Gastrocnemius medialis (tissue), 4 donors: ENCODE measurements around the gene CXorf58.

Experiments
- POLR2A ChIP-seq, 2 donors: fragments of 450-650 bp; IDR thresholded peaks; one replicate each; pipeline ENCODE4 v1.6.1; 2017; ENCODE audit warnings: antibody characterized with exemption in 2 of 2, mild to moderate bottlenecking in 2 of 2, moderate library complexity in 2 of 2
- TF ChIP-seq, protein P1 (sequence below), 5 experiments: fragments of 450-650 bp in 3 of 5; fragments of 200-600 bp in 2 of 5; sonication (generic) in 2 of 5; IDR thresholded peaks in 4 of 5; conservative IDR thresholded peaks in 1 of 5; 1 replicate in 4 of 5; 2 replicates in 1 of 5; pipeline ENCODE4 v1.5.1; 2016 to 2019; ENCODE audit warnings: antibody characterized with exemption in 5 of 5, mild to moderate bottlenecking in 3 of 5, moderate library complexity in 3 of 5

DNA sequence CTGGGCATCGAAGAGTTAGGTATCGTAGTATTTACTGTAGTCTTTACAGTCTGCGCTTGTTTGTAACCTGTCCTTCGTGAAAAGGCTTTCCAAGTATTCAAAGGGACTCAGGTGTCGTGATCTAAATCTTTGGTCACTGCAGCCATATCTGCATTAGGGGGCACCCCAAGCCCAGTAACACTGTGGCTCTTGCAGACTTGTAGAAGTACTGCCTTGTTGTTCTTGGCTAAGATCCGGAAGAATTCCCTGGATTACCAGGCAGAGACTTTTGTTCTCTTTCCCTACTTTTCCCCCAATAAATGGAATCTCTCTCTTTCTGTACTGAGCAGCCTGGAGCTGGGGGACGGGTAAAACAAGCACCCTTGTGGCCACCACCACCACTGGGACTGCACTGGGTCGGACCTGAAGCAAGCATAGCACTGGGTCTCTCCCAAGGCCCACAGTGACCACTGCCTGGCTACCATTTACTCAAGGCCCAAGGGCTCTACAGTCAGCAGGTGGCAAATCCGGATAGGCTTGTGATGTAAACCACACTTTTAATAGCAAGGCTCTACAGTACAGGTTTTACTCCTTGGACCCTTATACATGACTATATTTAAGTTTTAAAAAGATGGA lies 12.0 kb downstream of the CXorf58 start:
- TF ChIP-seq POLR2A (IDR thresholded peaks at IDR 0.05) = no peak
- TF ChIP-seq, protein P1, sequence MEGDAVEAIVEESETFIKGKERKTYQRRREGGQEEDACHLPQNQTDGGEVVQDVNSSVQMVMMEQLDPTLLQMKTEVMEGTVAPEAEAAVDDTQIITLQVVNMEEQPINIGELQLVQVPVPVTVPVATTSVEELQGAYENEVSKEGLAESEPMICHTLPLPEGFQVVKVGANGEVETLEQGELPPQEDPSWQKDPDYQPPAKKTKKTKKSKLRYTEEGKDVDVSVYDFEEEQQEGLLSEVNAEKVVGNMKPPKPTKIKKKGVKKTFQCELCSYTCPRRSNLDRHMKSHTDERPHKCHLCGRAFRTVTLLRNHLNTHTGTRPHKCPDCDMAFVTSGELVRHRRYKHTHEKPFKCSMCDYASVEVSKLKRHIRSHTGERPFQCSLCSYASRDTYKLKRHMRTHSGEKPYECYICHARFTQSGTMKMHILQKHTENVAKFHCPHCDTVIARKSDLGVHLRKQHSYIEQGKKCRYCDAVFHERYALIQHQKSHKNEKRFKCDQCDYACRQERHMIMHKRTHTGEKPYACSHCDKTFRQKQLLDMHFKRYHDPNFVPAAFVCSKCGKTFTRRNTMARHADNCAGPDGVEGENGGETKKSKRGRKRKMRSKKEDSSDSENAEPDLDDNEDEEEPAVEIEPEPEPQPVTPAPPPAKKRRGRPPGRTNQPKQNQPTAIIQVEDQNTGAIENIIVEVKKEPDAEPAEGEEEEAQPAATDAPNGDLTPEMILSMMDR (IDR thresholded peaks at IDR 0.05 in 4 of 5, conservative IDR thresholded peaks at IDR 0.05 in 1 of 5) = no peak
